Mucosa of descending colon (tissue), 3 donors: Measurements from ENCODE around the gene ARHGAP11A. TPM values are rescaled to one million over a fixed set of nuclear protein-coding genes. Genes with fewer than 3 reads are reported as not detected.

Experiments used
- ATAC-seq: fragments of 200-7000 bp; cut with Tn5 transposase; one replicate; pipeline ENCODE4 v1.9.1; 2020; ENCODE audit warnings: mild to moderate bottlenecking, moderate library complexity
- DNase-seq, 3 donors: peaks; one replicate each; pipeline ENCODE4 v3.0.0-alpha.2; 2020
- H3K36me3 ChIP-seq: fragments of 200-600 bp; one replicate; pipeline ENCODE4 v1.8.0; 2021; ENCODE audit warnings: low read depth, mild to moderate bottlenecking
- H3K4me1 ChIP-seq: fragments of 200-600 bp; one replicate; pipeline ENCODE4 v1.8.0; 2021; ENCODE audit warnings: low read depth, mild to moderate bottlenecking
- H3K4me3 ChIP-seq: fragments of 200-600 bp; one replicate; pipeline ENCODE4 v1.8.0; 2021; ENCODE audit warnings: mild to moderate bottlenecking
- H3K9me3 ChIP-seq: fragments of 200-600 bp; one replicate; pipeline ENCODE4 v1.8.0; 2021; ENCODE audit warnings: mild to moderate bottlenecking
- CTCF ChIP-seq: fragments of 200-600 bp; IDR thresholded peaks from one replicate; pipeline ENCODE4 v1.8.0; 2022; ENCODE audit warnings: antibody characterized with exemption, mild to moderate bottlenecking
- intact Hi-C, 2 donors: fragments of 100-400 bp; cut with DNase I in 1 of 2; cut with micrococcal nuclease in 1 of 2; formaldehyde crosslinking; loops; one replicate each; pipeline versions ENCODE4 v1.11.0 to v1.11.1; 2022; cut with DNase I, micrococcal nuclease
- total RNA-seq, 3 donors: library from RNA; stranded (reverse); fragmentation: NEBNext Ultra II Directional in 2 of 3; extraction: Animal tissue kit (Norgen Biotek cat#: 25700) in 2 of 3; gene quantifications; one replicate each; pipeline versions ENCODE4 v1.2.1 to v1.2.4, GENCODE V29; 2021 to 2023
- donor health status: DM: no; HTN: no; CAD: no; lungs with moderate emphysema.
- donor health status: DM: no; HTN: no; CAD: no.
- donor health status: DM: no; HTN: yes; CAD: no.

The ARHGAP11A gene
- total RNA-seq, 3 donors from 2014 or later: 5.6 to 23.8 (median 7.7) TPM

GRCh38 chr15:32677238-32677750 lies 62.0 kb downstream of the ARHGAP11A start:
- ATAC-seq: peak; percentile 72
- Histone ChIP-seq H3K4me3 (no peak overlapping the region), H3K4me1 (no peaks in the 10 kb centered on the region), H3K36me3 (no peaks in the 10 kb centered on the region), H3K9me3 (no peaks in the 10 kb centered on the region)
- no peak for DNase-seq
- intact Hi-C loops: no loop called here
- TF ChIP-seq CTCF: no peak

- intact Hi-C loops: no loop called here
- no peak for ATAC-seq
Observed at GRCh38 chr15:32679298-32679690, 64.0 kb downstream of the ARHGAP11A start.

GRCh38 chr15:32682569-32682968 lies 67.3 kb downstream of the ARHGAP11A start:
- Histone ChIP-seq H3K4me1 (peaks cover 2% of the 10 kb centered on the region), H3K36me3 (no peaks in the 10 kb centered on the region), H3K9me3 (no peaks in the 10 kb centered on the region), H3K4me3 (no peak overlapping the region)
- TF ChIP-seq CTCF: no peak
- intact Hi-C loops: no loop called here
- ATAC-seq: no peak
- DNase-seq: no peak

More at GRCh38 chr15:32679298-32679690, 64.0 kb downstream of the ARHGAP11A start:
- no peak for DNase-seq
- no peak for TF ChIP-seq CTCF
- H3K36me3 ChIP-seq: no peaks in the 10 kb centered on the region
- H3K9me3 ChIP-seq: no peaks in the 10 kb centered on the region
- H3K4me1 ChIP-seq: peaks cover 2% of the 10 kb centered on the region
- H3K4me3 ChIP-seq: no peak overlapping the region

- no peaks in the 10 kb centered on the region for H3K36me3 ChIP-seq
- no peak for TF ChIP-seq CTCF
- no peaks in the 10 kb centered on the region for H3K9me3 ChIP-seq
- ATAC-seq (no peak), DNase-seq (no peak)
- no peak overlapping the region for H3K4me3 ChIP-seq
- intact Hi-C loops: no loop called here
- peaks cover 2% of the 10 kb centered on the region for H3K4me1 ChIP-seq
Observed at GRCh38 chr15:32682977-32683630, 67.8 kb downstream of the ARHGAP11A start.

- intact Hi-C loops: no loop called here
- no peak for TF ChIP-seq CTCF
- no peaks in the 10 kb centered on the region for H3K36me3 ChIP-seq
- ATAC-seq (no peak), DNase-seq (no peak)
- H3K4me3 ChIP-seq: no peak overlapping the region
- H3K4me1 ChIP-seq: peaks cover 2% of the 10 kb centered on the region
- no peaks in the 10 kb centered on the region for H3K9me3 ChIP-seq
Observed at GRCh38 chr15:32683906-32684584, 68.7 kb downstream of the ARHGAP11A start.
